ENCODE measurements around the gene ARHGAP8. TPM values are rescaled to one million over a fixed set of nuclear protein-coding genes. Genes with fewer than 3 reads are reported as not detected.

The ARHGAP8 gene
- total RNA-seq, 2 donors from 2014 or later: 12.2 to 15.2 TPM

GRCh38 chr22:44711241-44711560 lies 41.2 kb upstream of the ARHGAP8 start:
- DNase-seq: no peak
- Histone ChIP-seq H3K9me3 (no peaks in the 10 kb centered on the region), H3K4me3 (no peak overlapping the region), H3K36me3 (replicated peaks in 1 of 2; ENCODE audit: insufficient read depth in 1 of 2, low read depth in 2 of 2) (no peaks in the 10 kb centered on the region), H3K27ac (no peak overlapping the region), H3K4me1 (no peaks in the 10 kb centered on the region), H3K27me3 (no peaks in the 10 kb centered on the region)
- ATAC-seq: no peak
- 86% methylated on average over 4 of the region's 4 CpGs for WGBS, 2 donors
- intact Hi-C loops (cut with DNase I): no loop called here
- no peak for TF ChIP-seq POLR2A (IDR thresholded peaks at IDR 0.05)
- TF ChIP-seq CTCF (IDR thresholded peaks at IDR 0.05): no peak

- no peak for DNase-seq
- no peak for ATAC-seq
- Histone ChIP-seq H3K27me3 (no peaks in the 10 kb centered on the region), H3K4me3 (no peak overlapping the region), H3K36me3 (replicated peaks in 1 of 2; ENCODE audit: insufficient read depth in 1 of 2, low read depth in 2 of 2) (no peaks in the 10 kb centered on the region), H3K9me3 (no peaks in the 10 kb centered on the region), H3K27ac (no peak overlapping the region), H3K4me1 (no peaks in the 10 kb centered on the region)
- intact Hi-C loops (cut with DNase I): no loop called here
- TF ChIP-seq POLR2A (IDR thresholded peaks at IDR 0.05): no peak
- no peak for TF ChIP-seq CTCF (IDR thresholded peaks at IDR 0.05)
- 77 to 88% methylated on average over 8 to 22 of the region's 23 CpGs for WGBS, 2 donors
These were observed 40.5 kb upstream of the ARHGAP8 start for GRCh38 chr22:44711690-44712555.

- TF ChIP-seq POLR2A (IDR thresholded peaks at IDR 0.05) (no peak), CTCF (IDR thresholded peaks at IDR 0.05) (no peak)
- Histone ChIP-seq H3K27me3 (no peaks in the 10 kb centered on the region), H3K27ac (no peak overlapping the region), H3K4me3 (no peak overlapping the region), H3K4me1 (no peaks in the 10 kb centered on the region), H3K9me3 (no peaks in the 10 kb centered on the region), H3K36me3 (replicated peaks in 1 of 2; ENCODE audit: insufficient read depth in 1 of 2, low read depth in 2 of 2) (no peaks in the 10 kb centered on the region)
- intact Hi-C loops (cut with DNase I): no loop called here
- WGBS, 2 donors: 94% methylated on average over 4 to 8 of the region's 8 CpGs
- DNase-seq: no peak
- ATAC-seq: no peak
These were observed 39.4 kb upstream of the ARHGAP8 start for GRCh38 chr22:44712962-44713361.

- Histone ChIP-seq H3K4me1 (peaks cover 7% of the 10 kb centered on the region), H3K27ac (no peak overlapping the region), H3K9me3 (no peaks in the 10 kb centered on the region), H3K4me3 (no peak overlapping the region), H3K27me3 (no peaks in the 10 kb centered on the region), H3K36me3 (replicated peaks in 1 of 2; ENCODE audit: insufficient read depth in 1 of 2, low read depth in 2 of 2) (no peaks in the 10 kb centered on the region)
- DNase-seq (no peak), ATAC-seq (no peak)
- intact Hi-C loops (cut with DNase I): no loop called here
- TF ChIP-seq CTCF (IDR thresholded peaks at IDR 0.05) (no peak), POLR2A (IDR thresholded peaks at IDR 0.05) (no peak)
- 71 to 100% methylated on average over 2 to 18 of the region's 18 CpGs for WGBS, 2 donors
These were observed 37.5 kb upstream of the ARHGAP8 start for GRCh38 chr22:44714703-44715350.

Data from body of pancreas (tissue), 4 donors.